IMR-90 (cell line): ENCODE results near the gene YIPF3. TPM values are rescaled to one million over a fixed set of nuclear protein-coding genes. Genes with fewer than 3 reads are reported as not detected.

Experiments
- ATAC-seq: fragments of 200-7000 bp; cut with Tn5 transposase; 2 replicates; pipeline ENCODE4 v1.9.1; 2020; ENCODE audit warnings: low read depth, mild to moderate bottlenecking, moderate library complexity
- BruUV-seq: library from RNA; stranded (reverse); fragments of 400-500 nt; replicated peaks from 2 replicates; lab custom pipeline; 2021; lab: Mats Ljungman, UMichigan
- CTCF ChIA-PET: fragments of 300-600 bp; formaldehyde crosslinking; extraction: SDS; loops from one replicate; lab custom pipeline; 2021; ENCODE audit warnings: antibody characterized with exemption; lab: Yijun Ruan, JAX
- POLR2A ChIA-PET: fragments of 300-600 bp; sonication (Branson Sonifier 250); formaldehyde crosslinking; loops from one replicate; lab custom pipeline; 2022; ENCODE audit warnings: antibody characterized with exemption; ENCODE audit not compliant: unreplicated experiment; lab: Charles Lee
- DNase-seq: peaks from one replicate; pipeline ENCODE4 v3.0.0; 2013
- H2AFZ ChIP-seq: replicated peaks from 2 replicates; pipeline ENCODE3; 2013; ENCODE audit warnings: low read length, mild to moderate bottlenecking; ENCODE audit not compliant: poor library complexity
- H2AK5ac ChIP-seq: 2 replicates; pipeline ENCODE4 v1.6.1; 2013; ENCODE audit warnings: low read depth, low read length, inconsistent platforms
- H2AK9ac ChIP-seq: replicated peaks from 2 replicates; pipeline ENCODE3; 2013; ENCODE audit warnings: mild to moderate bottlenecking, low read depth, low read length, moderate library complexity; ENCODE audit not compliant: poor library complexity
- H2BK120ac ChIP-seq: 2 replicates; pipeline ENCODE4 v1.6.1; 2013; ENCODE audit warnings: low read depth, low read length, inconsistent platforms
- H2BK15ac ChIP-seq: 3 replicates; pipeline ENCODE4 v1.6.1; 2013; ENCODE audit warnings: low read depth, low read length, inconsistent platforms
- H2BK20ac ChIP-seq: 2 replicates; pipeline ENCODE4 v1.6.1; 2013; ENCODE audit warnings: low read depth, mild to moderate bottlenecking, inconsistent platforms, low read length, moderate library complexity
- H2BK5ac ChIP-seq: 2 replicates; pipeline ENCODE4 v1.6.1; 2013; ENCODE audit warnings: mild to moderate bottlenecking, low read depth, low read length, inconsistent platforms; ENCODE audit not compliant: poor library complexity, severe bottlenecking
- H3K14ac ChIP-seq: replicated peaks from 2 replicates; pipeline ENCODE4 v1.6.1; 2013; ENCODE audit warnings: low read depth, low read length, inconsistent platforms
- H3K18ac ChIP-seq: 2 replicates; pipeline ENCODE4 v1.6.1; 2013; ENCODE audit warnings: low read depth, low read length, control low read depth
- H3K23ac ChIP-seq: 2 replicates; pipeline ENCODE4 v1.6.1; 2013; ENCODE audit warnings: low read depth, low read length, inconsistent platforms
- H3K27ac ChIP-seq: 2 replicates; pipeline ENCODE4 v1.5.1; 2013; ENCODE audit warnings: mild to moderate bottlenecking, control low read depth, low read length; ENCODE audit not compliant: insufficient read depth
- H3K27me3 ChIP-seq: 2 replicates; pipeline ENCODE4 v1.6.1; 2013; ENCODE audit warnings: low read length; ENCODE audit not compliant: control insufficient read depth, insufficient read depth
- H3K36me3 ChIP-seq: 2 replicates; pipeline ENCODE4 v1.6.1; 2013; ENCODE audit warnings: low read length, mixed read lengths; ENCODE audit not compliant: control insufficient read depth, insufficient read depth
- H3K4ac ChIP-seq: 2 replicates; pipeline ENCODE4 v1.6.1; 2013; ENCODE audit warnings: low read depth, low read length, inconsistent platforms
- H3K4me1 ChIP-seq: 2 replicates; pipeline ENCODE4 v1.6.1; 2013; ENCODE audit warnings: low read length, mixed read lengths; ENCODE audit not compliant: control insufficient read depth, insufficient read depth
- H3K4me2 ChIP-seq: 2 replicates; pipeline ENCODE4 v1.6.1; 2013; ENCODE audit warnings: low read depth, mild to moderate bottlenecking, control low read depth, low read length, moderate library complexity
- H3K4me3 ChIP-seq: 2 replicates; pipeline ENCODE4 v1.5.1; 2013; ENCODE audit warnings: low read depth, mild to moderate bottlenecking, control low read depth, low read length, moderate library complexity; ENCODE audit not compliant: insufficient read depth
- H3K56ac ChIP-seq: 2 replicates; pipeline ENCODE4 v1.6.1; 2013; ENCODE audit warnings: low read length, inconsistent platforms; ENCODE audit not compliant: insufficient read depth; ENCODE audit errors: extremely low read depth
- H3K79me1 ChIP-seq, 2 experiments: 2 replicates each; pipeline ENCODE4 v1.6.1; 2013; ENCODE audit warnings: low read length in 2 of 2, inconsistent platforms in 1 of 2, low read depth in 1 of 2
- H3K9ac ChIP-seq: 2 replicates; pipeline ENCODE4 v1.6.1; 2013; ENCODE audit warnings: low read depth, low read length, control low read depth
- H3K9me1 ChIP-seq: 2 replicates; pipeline ENCODE4 v1.6.1; 2013; ENCODE audit warnings: low read length, inconsistent platforms; ENCODE audit not compliant: insufficient read depth
- H3K9me3 ChIP-seq: 2 replicates; pipeline ENCODE4 v1.6.1; 2013; ENCODE audit warnings: low read length; ENCODE audit not compliant: control insufficient read depth, insufficient read depth
- H4K20me1 ChIP-seq: 2 replicates; pipeline ENCODE4 v1.6.1; 2013; ENCODE audit warnings: low read length, inconsistent platforms; ENCODE audit not compliant: insufficient read depth
- H4K5ac ChIP-seq: 2 replicates; pipeline ENCODE4 v1.6.1; 2013; ENCODE audit warnings: mild to moderate bottlenecking, low read depth, low read length, control low read depth
- H4K8ac ChIP-seq, 2 experiments: 2 replicates each; pipeline ENCODE4 v1.6.1; 2013; ENCODE audit warnings: low read depth in 2 of 2, low read length in 2 of 2, control low read depth in 1 of 2, inconsistent platforms in 1 of 2
- H4K91ac ChIP-seq: 2 replicates; pipeline ENCODE4 v1.6.1; 2013; ENCODE audit warnings: low read depth, low read length, inconsistent platforms; ENCODE audit not compliant: insufficient read depth
- BHLHE40 ChIP-seq: fragments of 150-350 bp; IDR thresholded peaks from 2 replicates; pipeline ENCODE4 v1.6.1; 2016; ENCODE audit warnings: mild to moderate bottlenecking, low read depth, low read length
- CEBPB ChIP-seq: IDR thresholded peaks from 2 replicates; pipeline ENCODE4 v1.6.1; 2012; ENCODE audit warnings: low read depth, low read length, improper control_type of control experiment
- CHD1 ChIP-seq: IDR thresholded peaks from 2 replicates; pipeline ENCODE4 v1.6.1; 2012; ENCODE audit warnings: low read depth, low read length, improper control_type of control experiment
- CTCF ChIP-seq: conservative IDR thresholded peaks from 2 replicates; pipeline ENCODE4 v1.5.1; 2012; ENCODE audit warnings: mild to moderate bottlenecking, low read depth, low read length, improper control_type of control experiment
- ELK1 ChIP-seq: fragments of 150-350 bp; IDR thresholded peaks from 2 replicates; pipeline ENCODE4 v1.6.1; 2016; ENCODE audit warnings: low read depth, mild to moderate bottlenecking, low read length, moderate library complexity, borderline replicate concordance
- FOS ChIP-seq: fragments of 150-350 bp; IDR thresholded peaks from 2 replicates; pipeline ENCODE4 v1.6.1; 2016; ENCODE audit warnings: low read depth, low read length
- MAZ ChIP-seq: IDR thresholded peaks from 2 replicates; pipeline ENCODE4 v1.6.1; 2012; ENCODE audit warnings: low read depth, mild to moderate bottlenecking, low read length, improper control_type of control experiment, moderate library complexity, borderline replicate concordance
- MXI1 ChIP-seq: IDR thresholded peaks from 2 replicates; pipeline ENCODE4 v1.6.1; 2012; ENCODE audit warnings: low read depth, mild to moderate bottlenecking, low read length, moderate library complexity, borderline replicate concordance
- NFE2L2 ChIP-seq: fragments of 150-350 bp; IDR thresholded peaks from 2 replicates; pipeline ENCODE4 v1.6.1; 2016; ENCODE audit warnings: low read depth, mild to moderate bottlenecking, low read length
- RCOR1 ChIP-seq: IDR thresholded peaks from 2 replicates; pipeline ENCODE4 v1.6.1; 2012; ENCODE audit warnings: mild to moderate bottlenecking, low read length, improper control_type of control experiment; ENCODE audit not compliant: insufficient replicate concordance
- RFX5 ChIP-seq: IDR thresholded peaks from 2 replicates; pipeline ENCODE4 v1.8.0; 2012; ENCODE audit warnings: low read depth, mild to moderate bottlenecking, low read length, moderate library complexity
- WGBS, 2 experiments: methylation state at CpG; one replicate each; pipeline versions ENCODE4 v1.1.5 to v1.1.7; 2013; ENCODE audit warnings: missing lambda C conversion rate in 2 of 2; ENCODE audit not compliant: insufficient read length in 1 of 2; ENCODE audit errors: extremely low coverage in 2 of 2; 5-methylcytosine and 5-hydroxymethylcytosine counted together
- dilution Hi-C: fragments of 300-500 bp; cut with HindIII; formaldehyde crosslinking; loops from one replicate; pipeline ENCODE4 v1.14.3; 2018; ENCODE audit warnings: low sequenced_read_pairs; ENCODE audit not compliant: unreplicated experiment
- in situ Hi-C: fragments of 300-500 bp; cut with MboI; formaldehyde crosslinking; loops from 3 replicates; pipeline ENCODE4 v1.14.3; 2019; ENCODE audit warnings: low sequenced_read_pairs, inconsistent platforms, mixed read lengths
- intact Hi-C: fragments of 100-400 bp; cut with micrococcal nuclease; formaldehyde crosslinking; loops from 2 replicates; pipeline ENCODE4 v1.10.0; 2022
- polyA plus RNA-seq, 3 experiments: library from polyadenylated mRNA; depleted of rRNA; stranded (reverse); fragments of >200 nt; gene quantifications; 2 replicates each; pipeline ENCODE4 v1.2.3, GENCODE V29; 2012; ENCODE audit warnings: low replicate concordance in 1 of 3
- total RNA-seq: library from RNA; depleted of rRNA; stranded (reverse); fragments of >200 nt; gene quantifications from 2 replicates; pipeline ENCODE4 v1.2.3, GENCODE V29; 2012

Gene YIPF3
- total and polyA plus RNA-seq, 2 of the 4 experiments (the other 2 are of a cell fraction): 114 to 193 TPM

DNA sequence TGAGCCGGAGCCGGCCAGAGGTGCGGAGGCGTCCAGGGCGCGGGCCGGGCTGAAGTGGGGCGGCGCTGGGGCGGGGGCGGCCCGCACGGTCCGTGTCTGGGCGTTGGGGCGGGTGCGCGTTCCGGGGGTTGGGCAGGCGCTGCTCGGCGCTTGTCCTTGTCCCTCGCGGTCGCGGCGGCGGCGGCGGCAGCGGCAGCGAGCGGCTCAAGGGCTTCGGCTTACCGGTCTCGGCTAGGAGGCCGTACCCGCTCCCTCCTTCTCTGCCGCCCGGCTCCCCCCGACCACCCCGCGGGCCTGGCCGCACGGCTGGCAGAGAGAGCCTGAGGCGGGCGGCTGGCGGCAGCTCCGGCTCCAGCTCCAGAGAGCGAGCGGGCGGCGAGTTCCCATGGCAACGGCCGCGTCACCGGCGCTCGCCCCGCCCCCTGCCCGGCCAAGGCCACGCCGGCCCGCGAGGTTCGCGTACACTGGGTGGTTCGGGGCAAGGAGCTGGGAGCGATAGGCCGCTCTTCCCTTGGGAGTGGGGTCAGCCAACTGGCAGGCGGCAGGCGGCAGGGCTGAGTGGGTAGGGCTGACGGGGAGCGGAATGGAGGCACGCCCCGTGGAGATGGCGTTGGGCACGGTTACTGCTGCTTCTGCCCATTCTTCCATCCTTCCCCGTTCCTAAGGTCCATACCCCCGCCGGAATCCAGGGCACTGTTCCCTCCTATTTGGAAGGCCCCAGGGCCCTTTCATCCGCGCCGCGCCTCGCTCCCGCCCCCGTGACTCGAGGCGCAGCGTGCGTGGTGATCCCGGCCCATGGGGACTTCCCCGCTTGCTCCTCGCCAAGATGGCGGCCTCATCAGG, 6.5 kb downstream of the YIPF3 start, which contains the start of gene LRRC73:
Gene LRRC73 (minus strand): TSS at position 363 of the 843 bp plus-strand sequence. CDS start 561 bp downstream, outside the sequence.
- no TSS peak for BruUV-seq
- H2AFZ ChIP-seq: peak within 1 kb of the TSS; percentile 97
- CTCF ChIA-PET: interaction anchor here (0.9 kb wide), 1 partner anchor 281 kb away, joined by 3 read pairs; no protein-coding TSS in a partner anchor
- no peak within 1 kb of the TSS for H2BK15ac ChIP-seq
- peak within 1 kb of the TSS; percentile 4; the same call in 1 of the 2 replicates for H3K9ac ChIP-seq
- H3K9me1 ChIP-seq: peaks cover 4% of the 10 kb centered on the region; the same call in 1 of the 2 replicates
- no peaks in the 10 kb centered on the region for H3K27me3 ChIP-seq
- intact Hi-C loops: no loop called here
- POLR2A ChIA-PET: interaction anchor here (0.7 kb wide), 1 partner anchor 245 kb away, joined by 3 read pairs; no protein-coding TSS in a partner anchor
- no peak within 1 kb of the TSS for H4K91ac ChIP-seq
- dilution Hi-C loops: no loop called here
- H3K4ac ChIP-seq: peak within 1 kb of the TSS; percentile 58; the same call in 1 of the 2 replicates
- H2BK20ac ChIP-seq: no peak within 1 kb of the TSS
- peaks cover 5 to 16% of the 10 kb centered on the region in 2 experiments for H3K79me1 ChIP-seq
- H3K4me1 ChIP-seq: peaks cover 4% of the 10 kb centered on the region
- peak; percentile 88 for ATAC-seq
- peak within 1 kb of the TSS in 1 of 2 experiments; percentile 83; a peak in 1 of 4 replicates for H4K8ac ChIP-seq
- peaks cover 10% of the 10 kb centered on the region; the same call in 1 of the 2 replicates for H4K20me1 ChIP-seq
- TF ChIP-seq CEBPB: no peak
- no peak for TF ChIP-seq CHD1
- no peak for TF ChIP-seq RCOR1
- TF ChIP-seq MXI1: peak; percentile 92; the same call in 1 of the 2 replicates
- TF ChIP-seq NFE2L2: no peak
- no peak for TF ChIP-seq FOS
- TF ChIP-seq ELK1: no peak
- no peak for TF ChIP-seq BHLHE40
- TF ChIP-seq RFX5: peak; percentile 92
- no peak for TF ChIP-seq CTCF
- TF ChIP-seq MAZ: peak; percentile 48; the same call in 1 of the 2 replicates
- no peak within 1 kb of the TSS for H2BK5ac ChIP-seq
- DNase-seq: peak; percentile 68
- peak within 1 kb of the TSS; percentile 64 for H2AK5ac ChIP-seq
- 0 out of 2 replicates have a peak within 1 kb of the TSS, but pooled peaks have one; percentile 66 for H3K14ac ChIP-seq
- peaks cover 38% of the 10 kb centered on the region for H3K36me3 ChIP-seq
- H3K56ac ChIP-seq: no peak within 1 kb of the TSS
- no peak within 1 kb of the TSS for H3K18ac ChIP-seq
- H4K5ac ChIP-seq: no peak within 1 kb of the TSS
- WGBS, 2 experiments: 11% methylated on average over 22 of the region's 96 CpGs; no CpG with 5 or more reads in 1 of the 2 experiments
- H3K23ac ChIP-seq: peak within 1 kb of the TSS; percentile 22
- no peak within 1 kb of the TSS for H2BK120ac ChIP-seq
- peak within 1 kb of the TSS; percentile 78 for H3K4me3 ChIP-seq
- in situ Hi-C loops: no loop called here
- no peaks in the 10 kb centered on the region for H3K9me3 ChIP-seq
- peak within 1 kb of the TSS; percentile 37; the same call in 1 of the 2 replicates for H3K27ac ChIP-seq
- peak within 1 kb of the TSS; percentile 93 for H2AK9ac ChIP-seq
- peak within 1 kb of the TSS; percentile 92 for H3K4me2 ChIP-seq
